Prostate gland (tissue), 2 donors: ENCODE results near the gene BORA. TPM values are rescaled to one million over a fixed set of nuclear protein-coding genes. Genes with fewer than 3 reads are reported as not detected.
"Not testable (repeated sequence)": the region's sequence is repeated elsewhere in the genome, so short reads cannot be mapped to it uniquely, and the experiment has no call there.

Experiments
- DNase-seq: peaks from one replicate; pipeline ENCODE4 v3.0.0-alpha.2; 2019; ENCODE audit warnings: low spot score
- H3K27ac ChIP-seq, 2 donors: fragments of 200-600 bp; sonication (generic); 2 replicates each; pipeline ENCODE4 v1.5.1; 2017 to 2019
- H3K27me3 ChIP-seq: fragments of 200-600 bp; sonication (generic); replicated peaks from 2 replicates; pipeline ENCODE4 v1.5.1; 2019; ENCODE audit not compliant: insufficient read depth
- H3K36me3 ChIP-seq, 2 donors: fragments of 200-600 bp; sonication (generic); 1 replicate in 1 of 2; 2 replicates in 1 of 2; pipeline versions ENCODE4 v1.5.1 to v1.8.1; 2017 to 2019
- H3K4me1 ChIP-seq: fragments of 200-600 bp; sonication (generic); replicated peaks from 2 replicates; pipeline ENCODE4 v1.5.1; 2019
- H3K4me3 ChIP-seq, 2 donors: fragments of 200-600 bp; sonication (generic); 2 replicates each; pipeline ENCODE4 v1.5.1; 2017 to 2019
- H3K9me3 ChIP-seq: fragments of 200-600 bp; sonication (generic); 2 replicates; pipeline ENCODE4 v1.5.1; 2017
- POLR2A ChIP-seq: fragments of 450-650 bp; IDR thresholded peaks from one replicate; pipeline ENCODE4 v1.6.1; 2016; ENCODE audit warnings: antibody characterized with exemption, mild to moderate bottlenecking
- POLR2AphosphoS5 ChIP-seq: sonication (generic); formaldehyde crosslinking; IDR thresholded peaks from one replicate; pipeline ENCODE4 v1.6.1; 2017; ENCODE audit warnings: antibody characterized with exemption
- WGBS: methylation state at CpG from one replicate; pipeline ENCODE4 v1.1.5; 2018; 5-methylcytosine and 5-hydroxymethylcytosine counted together
- intact Hi-C: fragments of 100-400 bp; cut with DNase I; formaldehyde crosslinking; loops from one replicate; pipeline ENCODE4 v1.14.2; 2022
- total RNA-seq, 2 donors: library from RNA; depleted of rRNA; stranded (reverse); fragments of >200 nt; gene quantifications; one replicate each; pipeline ENCODE4 v1.1.0, GENCODE V29; 2016
- TF ChIP-seq, protein P1 (sequence below), 4 experiments: fragments of 200-600 bp in 2 of 4; fragments of 450-650 bp in 2 of 4; sonication (generic) in 2 of 4; IDR thresholded peaks; 1 replicate in 3 of 4; 2 replicates in 1 of 4; pipeline ENCODE4 v1.5.1; 2016 to 2019; ENCODE audit warnings: antibody characterized with exemption in 4 of 4, mild to moderate bottlenecking in 2 of 4, moderate library complexity in 2 of 4

BORA gene
- total RNA-seq, 2 donors from 2014 or later = 3.7 to 6.5 TPM

DNA sequence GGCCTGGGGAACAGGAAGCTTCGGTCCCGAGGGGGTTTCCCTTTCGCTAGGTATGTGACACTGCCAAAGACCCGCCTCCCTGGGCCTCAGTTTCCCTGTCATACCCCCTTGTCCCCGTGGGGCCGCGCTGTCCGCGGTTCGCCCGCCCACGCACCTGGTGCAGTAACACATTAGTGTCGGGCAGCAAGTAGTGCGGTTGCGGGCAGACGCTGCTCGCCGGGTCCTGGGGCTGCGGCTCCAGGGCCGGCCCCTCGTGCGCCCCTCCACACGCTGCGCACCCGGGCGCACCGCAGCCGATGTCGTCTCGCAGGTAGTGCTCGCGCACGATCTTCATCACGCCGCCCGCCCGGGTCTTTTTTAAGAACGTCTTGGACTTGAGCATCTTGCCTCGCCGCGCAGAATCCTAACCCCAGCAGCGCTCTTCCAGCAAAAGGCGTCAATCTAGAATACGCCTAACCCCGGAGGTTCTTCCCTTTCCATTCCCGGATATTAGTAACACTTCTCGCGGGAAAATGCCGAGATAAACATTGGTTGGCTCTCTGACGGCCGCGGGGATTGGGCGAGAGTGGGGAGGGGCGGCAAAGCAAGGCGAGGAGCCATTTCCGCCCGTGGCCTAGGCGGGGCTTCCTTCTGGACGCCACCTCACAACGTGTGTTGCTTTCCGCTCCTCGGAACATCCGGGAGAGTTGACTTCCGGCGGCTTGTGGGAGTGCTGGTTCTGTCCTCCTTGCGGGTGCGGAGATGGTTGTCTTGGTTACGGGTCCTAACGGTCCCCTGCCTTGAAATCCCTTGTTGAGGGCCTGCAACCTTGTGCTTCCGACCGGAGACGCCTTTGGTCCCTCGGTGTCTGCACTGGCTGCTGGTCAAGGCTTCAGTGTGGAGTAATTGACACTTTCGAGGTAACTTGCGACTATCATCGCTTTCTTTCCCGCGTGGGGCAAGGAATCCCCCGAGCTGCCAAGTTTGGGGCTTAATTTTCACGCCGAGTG is 54.0 kb downstream of the BORA start, which contains the start of the genes DIS3 and PIBF1:
Gene DIS3 (minus strand): TSS at position 450 of the 989 bp plus-strand sequence. CDS start 68 bp downstream, at position 382.
Gene PIBF1 (plus strand): TSS at position 683 of the 989 bp plus-strand sequence. CDS start 1,337 bp downstream, outside the sequence.
- DNase-seq = peak; percentile 97
- Histone ChIP-seq H3K27ac (peak within 1 kb of the TSS; percentile 68 to 75), H3K9me3 (no peaks in the 10 kb centered on the region), H3K4me3 (peak within 1 kb of the TSS; percentile 83 to 90), H3K27me3 (no peaks in the 10 kb centered on the region), H3K36me3 (peaks cover 0 to 5% of the 10 kb centered on the region in 2 donors), H3K4me1 (peaks cover 3% of the 10 kb centered on the region)
- TF ChIP-seq POLR2A = peak; percentile 76
- TF ChIP-seq, protein P1, sequence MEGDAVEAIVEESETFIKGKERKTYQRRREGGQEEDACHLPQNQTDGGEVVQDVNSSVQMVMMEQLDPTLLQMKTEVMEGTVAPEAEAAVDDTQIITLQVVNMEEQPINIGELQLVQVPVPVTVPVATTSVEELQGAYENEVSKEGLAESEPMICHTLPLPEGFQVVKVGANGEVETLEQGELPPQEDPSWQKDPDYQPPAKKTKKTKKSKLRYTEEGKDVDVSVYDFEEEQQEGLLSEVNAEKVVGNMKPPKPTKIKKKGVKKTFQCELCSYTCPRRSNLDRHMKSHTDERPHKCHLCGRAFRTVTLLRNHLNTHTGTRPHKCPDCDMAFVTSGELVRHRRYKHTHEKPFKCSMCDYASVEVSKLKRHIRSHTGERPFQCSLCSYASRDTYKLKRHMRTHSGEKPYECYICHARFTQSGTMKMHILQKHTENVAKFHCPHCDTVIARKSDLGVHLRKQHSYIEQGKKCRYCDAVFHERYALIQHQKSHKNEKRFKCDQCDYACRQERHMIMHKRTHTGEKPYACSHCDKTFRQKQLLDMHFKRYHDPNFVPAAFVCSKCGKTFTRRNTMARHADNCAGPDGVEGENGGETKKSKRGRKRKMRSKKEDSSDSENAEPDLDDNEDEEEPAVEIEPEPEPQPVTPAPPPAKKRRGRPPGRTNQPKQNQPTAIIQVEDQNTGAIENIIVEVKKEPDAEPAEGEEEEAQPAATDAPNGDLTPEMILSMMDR (IDR thresholded peaks at IDR 0.05) = no peak
- peak; percentile 97 for TF ChIP-seq POLR2AphosphoS5
- under 1% methylated on average over 81 of the region's 81 CpGs for WGBS
- intact Hi-C loops = loop anchor here (1.0 to 5.0 kb wide), 2 partner anchors 54 to 276 kb away; partner anchors contain the start of genes BORA, KLF5 and MZT1

DNA sequence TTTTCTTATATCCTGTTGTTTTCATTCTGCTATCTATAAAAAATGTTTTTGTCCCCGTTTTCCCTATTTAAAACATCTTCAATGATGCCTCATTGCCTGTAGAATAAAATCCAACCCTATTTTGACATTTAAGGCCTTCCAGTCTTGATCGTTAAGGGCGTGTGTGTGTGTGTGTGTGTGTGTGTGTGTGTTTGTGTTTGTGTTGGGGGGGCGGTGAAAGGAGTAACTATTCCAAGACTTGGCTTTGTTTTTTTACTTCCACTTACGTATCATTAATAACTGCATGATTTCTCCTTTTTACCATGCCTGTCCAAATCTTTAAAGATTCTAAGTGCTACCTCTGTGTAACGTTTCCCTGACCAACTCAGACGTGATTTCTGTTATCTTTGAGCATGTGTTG is 55.0 kb downstream of the BORA start:
- Histone ChIP-seq H3K27ac (peak overlapping the region; percentile 68 to 75), H3K36me3 (peaks cover 0 to 3% of the 10 kb centered on the region in 2 donors), H3K4me1 (peaks cover 3% of the 10 kb centered on the region), H3K4me3 (peak overlapping the region; percentile 83 to 90), H3K27me3 (no peaks in the 10 kb centered on the region), H3K9me3 (no peaks in the 10 kb centered on the region)
- no peak for DNase-seq
- intact Hi-C loops = loop anchor here (1.0 to 5.0 kb wide), 2 partner anchors 55 to 275 kb away; partner anchors contain the start of genes BORA, KLF5 and MZT1
- TF ChIP-seq, protein P1 (IDR thresholded peaks at IDR 0.05) = no peak
- TF ChIP-seq POLR2AphosphoS5 (no peak), POLR2A (no peak)
- 4% methylated on average over 7 of the region's 7 CpGs for WGBS

DNA sequence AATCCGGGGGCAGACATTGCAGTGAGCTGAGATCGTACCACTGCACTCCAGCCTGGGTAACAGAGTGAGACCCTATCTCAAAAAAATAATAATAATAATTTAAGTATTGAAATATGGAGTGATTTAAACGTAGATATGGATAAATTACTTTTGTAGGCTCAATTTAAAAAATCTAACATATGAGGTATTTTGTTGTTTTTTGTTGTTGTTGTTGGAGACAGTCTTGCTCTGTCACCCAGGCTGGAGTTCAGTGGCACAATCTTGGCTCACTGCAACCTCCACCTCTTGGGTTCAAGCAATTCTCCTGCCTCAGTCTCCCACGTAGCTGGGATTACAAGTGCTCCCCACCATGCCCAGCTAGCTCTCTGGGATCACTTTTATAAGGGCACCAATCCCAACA is 57.0 kb downstream of the BORA start:
- 92% methylated on average over 4 of the region's 4 CpGs for WGBS
- H3K4me3 ChIP-seq, H3K27me3 ChIP-seq, H3K27ac ChIP-seq, DNase-seq, H3K36me3 ChIP-seq, H3K9me3 ChIP-seq, H3K4me1 ChIP-seq: not testable (repeated sequence)
- intact Hi-C loops = loop anchor here (5.0 kb wide), 1 partner anchor 273 kb away; the partner anchor contains the start of gene KLF5

DNA sequence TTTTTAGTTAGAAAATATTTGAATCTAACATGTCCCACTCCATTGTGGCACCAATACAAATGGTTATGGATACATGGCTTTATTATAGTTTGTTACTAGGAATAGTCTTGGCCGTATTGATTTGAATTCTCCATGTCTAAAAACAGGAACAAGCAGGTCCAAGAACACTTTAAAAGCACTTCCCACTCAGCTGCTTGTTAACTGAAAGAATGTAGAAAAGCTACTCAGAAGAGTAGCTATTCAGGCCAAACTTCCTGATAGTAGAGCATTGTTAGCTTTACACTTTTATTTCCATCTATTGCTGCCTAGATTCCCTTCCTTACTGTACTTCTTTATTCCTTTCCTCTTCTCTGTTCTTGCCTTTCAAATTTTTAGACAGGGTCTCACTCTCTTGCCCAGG is 61.1 kb downstream of the BORA start:
- Histone ChIP-seq H3K4me3 (no peak overlapping the region), H3K4me1 (no peaks in the 10 kb centered on the region), H3K27me3 (no peaks in the 10 kb centered on the region), H3K36me3 (peaks cover 0 to 4% of the 10 kb centered on the region in 2 donors), H3K9me3 (no peaks in the 10 kb centered on the region), H3K27ac (no peak overlapping the region)
- TF ChIP-seq, protein P1 (IDR thresholded peaks at IDR 0.05) = no peak
- TF ChIP-seq POLR2A (no peak), POLR2AphosphoS5 (no peak)
- 33% methylated on average over 1 of the region's 1 CpG for WGBS
- intact Hi-C loops = no loop called here
- no peak for DNase-seq

DNA sequence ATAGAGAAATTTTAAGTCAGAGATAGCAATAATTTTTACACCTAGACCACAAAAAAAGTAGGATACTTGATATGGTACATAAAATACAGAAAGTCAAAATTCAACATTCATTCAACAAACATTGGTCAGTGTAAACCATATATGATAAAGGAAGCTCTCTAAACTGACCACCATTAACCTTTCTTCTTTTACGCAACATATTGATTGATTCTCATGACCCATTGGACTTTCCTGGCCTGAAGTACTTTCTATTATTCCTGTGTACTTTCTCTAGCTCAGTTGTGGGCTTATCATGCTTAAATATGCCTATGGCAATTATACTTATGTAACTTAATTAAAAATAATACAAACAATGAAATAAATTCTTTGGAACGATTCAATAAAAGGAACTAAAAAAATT is 64.9 kb downstream of the BORA start:
- no peaks in the 10 kb centered on the region for H3K4me1 ChIP-seq
- no peak for DNase-seq
- no peak overlapping the region for H3K27ac ChIP-seq
- no peaks in the 10 kb centered on the region for H3K27me3 ChIP-seq
- H3K36me3 ChIP-seq = peaks cover 0 to 4% of the 10 kb centered on the region in 2 donors
- TF ChIP-seq POLR2AphosphoS5 = no peak
- TF ChIP-seq POLR2A = no peak
- TF ChIP-seq, protein P1 (IDR thresholded peaks at IDR 0.05) = no peak
- no peaks in the 10 kb centered on the region for H3K9me3 ChIP-seq
- 95% methylated on average over 2 of the region's 2 CpGs for WGBS
- no peak overlapping the region for H3K4me3 ChIP-seq
- intact Hi-C loops = no loop called here
